ENCODE results near the gene RAP2A. TPM values are rescaled to one million over a fixed set of nuclear protein-coding genes. Genes with fewer than 3 reads are reported as not detected.

RAP2A gene
- total RNA-seq, 2 donors from 2014 or later, result 4.3 to 7.3 TPM

DNA sequence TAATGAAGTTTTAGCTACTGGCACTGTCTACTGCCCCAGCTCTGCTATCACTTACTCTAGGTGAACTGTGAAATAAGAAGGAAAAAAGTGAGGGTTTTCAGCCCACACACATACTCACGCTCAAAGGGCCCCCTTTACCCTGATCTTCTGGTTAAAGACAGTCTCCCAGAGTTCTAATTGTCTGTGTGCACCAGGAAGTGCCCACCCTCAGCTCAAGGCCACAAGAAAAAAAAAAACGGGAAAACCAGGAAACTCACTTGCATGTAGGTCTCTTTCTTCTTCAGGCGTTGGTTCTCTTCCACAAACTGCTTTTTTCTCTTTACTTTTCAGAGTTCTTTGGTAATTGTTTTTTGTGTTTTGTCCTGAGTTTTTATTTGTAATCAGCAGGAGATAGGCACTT is 22.1 kb downstream of the RAP2A start:
- TF ChIP-seq POLR2A (IDR thresholded peaks at IDR 0.05), result no peak
- TF ChIP-seq, protein P1, sequence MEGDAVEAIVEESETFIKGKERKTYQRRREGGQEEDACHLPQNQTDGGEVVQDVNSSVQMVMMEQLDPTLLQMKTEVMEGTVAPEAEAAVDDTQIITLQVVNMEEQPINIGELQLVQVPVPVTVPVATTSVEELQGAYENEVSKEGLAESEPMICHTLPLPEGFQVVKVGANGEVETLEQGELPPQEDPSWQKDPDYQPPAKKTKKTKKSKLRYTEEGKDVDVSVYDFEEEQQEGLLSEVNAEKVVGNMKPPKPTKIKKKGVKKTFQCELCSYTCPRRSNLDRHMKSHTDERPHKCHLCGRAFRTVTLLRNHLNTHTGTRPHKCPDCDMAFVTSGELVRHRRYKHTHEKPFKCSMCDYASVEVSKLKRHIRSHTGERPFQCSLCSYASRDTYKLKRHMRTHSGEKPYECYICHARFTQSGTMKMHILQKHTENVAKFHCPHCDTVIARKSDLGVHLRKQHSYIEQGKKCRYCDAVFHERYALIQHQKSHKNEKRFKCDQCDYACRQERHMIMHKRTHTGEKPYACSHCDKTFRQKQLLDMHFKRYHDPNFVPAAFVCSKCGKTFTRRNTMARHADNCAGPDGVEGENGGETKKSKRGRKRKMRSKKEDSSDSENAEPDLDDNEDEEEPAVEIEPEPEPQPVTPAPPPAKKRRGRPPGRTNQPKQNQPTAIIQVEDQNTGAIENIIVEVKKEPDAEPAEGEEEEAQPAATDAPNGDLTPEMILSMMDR (IDR thresholded peaks at IDR 0.05), result no peak
- no peak for ATAC-seq

DNA sequence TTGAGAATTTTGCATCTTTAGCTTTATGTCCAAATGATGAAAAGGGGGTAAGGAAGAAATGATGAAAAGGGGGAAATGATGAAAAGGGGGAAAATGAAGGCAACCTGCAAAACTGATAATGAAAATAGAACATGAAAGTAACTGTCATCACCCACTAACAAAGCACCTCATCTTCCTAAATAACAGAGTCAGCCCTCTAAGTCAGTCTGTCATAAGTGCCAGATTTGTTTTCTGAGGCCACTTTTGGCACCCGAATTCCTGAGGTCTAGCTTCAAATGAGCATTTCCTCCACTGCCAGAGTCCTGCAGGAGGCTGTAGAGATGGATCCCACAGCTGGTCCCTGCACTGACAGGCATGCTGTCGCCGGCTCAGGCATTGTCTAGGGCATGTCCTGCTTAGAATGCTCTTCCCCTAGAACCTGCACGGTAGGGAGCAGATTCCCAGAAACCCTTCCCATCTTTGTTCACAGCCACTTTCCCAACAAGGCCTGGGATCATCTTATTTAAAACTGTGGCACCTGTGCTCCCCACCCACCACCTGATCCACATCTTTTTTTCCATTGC is 25.3 kb downstream of the RAP2A start:
- Histone ChIP-seq H3K27ac (no peak overlapping the region), H3K9me3 (no peaks in the 10 kb centered on the region), H3K4me3 (no peak overlapping the region), H3K27me3 (no peaks in the 10 kb centered on the region), H3K36me3 (replicated peaks in 1 of 2; ENCODE audit: insufficient read depth in 1 of 2, low read depth in 2 of 2) (no peaks in the 10 kb centered on the region), H3K4me1 (no peaks in the 10 kb centered on the region)
- TF ChIP-seq, protein P1 (IDR thresholded peaks at IDR 0.05), result no peak
- TF ChIP-seq POLR2A (IDR thresholded peaks at IDR 0.05), result no peak
- DNase-seq (no peak), ATAC-seq (no peak)
- WGBS, 2 donors, result 84 to 90% methylated on average over 4 of the region's 4 CpGs
- intact Hi-C loops (cut with DNase I), result no loop called here

More for the DNA sequence above, 22.1 kb downstream of the RAP2A start:
- H3K27me3 ChIP-seq, result no peaks in the 10 kb centered on the region
- WGBS, 2 donors, result 72 to 78% methylated on average over 3 of the region's 3 CpGs
- intact Hi-C loops (cut with DNase I), result no loop called here
- no peaks in the 10 kb centered on the region for H3K4me1 ChIP-seq
- no peak overlapping the region for H3K4me3 ChIP-seq
- no peak for DNase-seq
- H3K36me3 ChIP-seq (replicated peaks in 1 of 2; ENCODE audit: insufficient read depth in 1 of 2, low read depth in 2 of 2), result no peaks in the 10 kb centered on the region
- no peaks in the 10 kb centered on the region for H3K9me3 ChIP-seq
- no peak overlapping the region for H3K27ac ChIP-seq

DNA sequence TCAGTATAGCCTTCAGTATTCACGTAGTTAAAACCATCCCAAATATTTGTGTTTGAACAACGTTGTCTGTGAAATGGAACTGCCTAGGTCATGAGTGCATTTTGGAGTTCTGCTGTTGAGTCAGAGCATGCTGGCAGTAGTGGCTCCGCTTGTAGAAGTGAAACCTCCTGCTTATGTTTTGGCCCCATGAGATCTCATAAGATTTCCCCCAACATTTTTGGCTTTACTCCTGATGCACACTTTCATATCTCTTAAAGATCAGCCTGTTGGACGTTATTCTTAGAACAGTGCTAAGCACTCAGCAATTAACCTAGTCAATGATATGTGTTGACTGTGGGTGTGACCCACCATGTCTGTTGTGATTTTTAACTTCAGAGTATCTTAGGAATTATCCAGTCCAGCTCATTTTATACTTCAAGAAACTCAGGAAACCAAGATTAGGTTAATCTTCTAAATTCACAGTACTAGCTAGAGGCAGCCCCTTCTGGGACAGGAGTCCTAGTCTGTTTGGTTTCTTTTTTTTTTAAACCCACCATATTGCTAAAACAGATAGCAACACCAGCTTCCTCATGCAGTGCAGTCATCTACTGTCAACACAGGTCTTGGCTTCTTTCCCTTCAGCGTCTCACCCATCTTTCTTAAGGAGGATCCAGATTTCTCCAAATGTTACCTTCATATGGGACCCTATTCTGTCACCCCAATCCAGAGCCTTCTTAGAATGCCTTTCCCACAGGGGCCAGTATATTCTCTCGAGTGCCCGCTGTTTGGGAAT is 26.2 kb downstream of the RAP2A start:
- no peak for ATAC-seq
- TF ChIP-seq, protein P1 (IDR thresholded peaks at IDR 0.05), result no peak
- TF ChIP-seq POLR2A (IDR thresholded peaks at IDR 0.05), result no peak

DNA sequence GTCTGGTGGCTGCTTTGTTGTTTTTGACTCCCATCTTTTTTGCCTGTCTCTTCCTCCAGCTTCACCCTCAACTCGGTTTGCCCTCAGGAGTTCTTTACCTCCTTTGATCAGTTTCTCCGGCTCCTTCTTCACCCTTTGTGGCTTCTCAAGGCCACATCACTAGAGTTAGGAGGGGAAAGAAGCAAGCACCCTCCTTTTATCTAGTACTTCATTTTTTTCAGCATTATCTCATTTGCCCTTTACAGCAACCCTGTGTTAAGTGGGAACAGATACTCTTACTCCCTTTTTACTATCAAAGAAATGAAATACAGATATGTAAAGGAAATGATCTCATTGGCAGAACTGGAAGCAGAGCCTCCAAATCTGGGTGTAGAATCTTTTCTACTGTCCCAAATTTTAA is 26.9 kb downstream of the RAP2A start:
- intact Hi-C loops (cut with DNase I), result no loop called here
- DNase-seq (no peak), ATAC-seq (no peak)
- H3K4me3 ChIP-seq, result no peak overlapping the region
- TF ChIP-seq POLR2A (IDR thresholded peaks at IDR 0.05), result no peak
- TF ChIP-seq, protein P1 (IDR thresholded peaks at IDR 0.05), result no peak
- H3K36me3 ChIP-seq (replicated peaks in 1 of 2; ENCODE audit: insufficient read depth in 1 of 2, low read depth in 2 of 2), result no peaks in the 10 kb centered on the region
- H3K27ac ChIP-seq, result no peak overlapping the region
- no peaks in the 10 kb centered on the region for H3K4me1 ChIP-seq
- 74 to 85% methylated on average over 2 of the region's 2 CpGs for WGBS, 2 donors
- H3K9me3 ChIP-seq, result no peaks in the 10 kb centered on the region
- no peaks in the 10 kb centered on the region for H3K27me3 ChIP-seq

More for the DNA sequence above, 26.2 kb downstream of the RAP2A start:
- Histone ChIP-seq H3K36me3 (replicated peaks in 1 of 2; ENCODE audit: insufficient read depth in 1 of 2, low read depth in 2 of 2) (no peaks in the 10 kb centered on the region), H3K4me1 (no peaks in the 10 kb centered on the region), H3K27ac (no peak overlapping the region), H3K9me3 (no peaks in the 10 kb centered on the region), H3K4me3 (no peak overlapping the region), H3K27me3 (no peaks in the 10 kb centered on the region)
- WGBS, 2 donors, result 73 to 74% methylated on average over 7 of the region's 7 CpGs
- intact Hi-C loops (cut with DNase I), result no loop called here
- peak in 1 of 4 donors; percentile 10 for DNase-seq

Data from body of pancreas (tissue), 4 donors.